ENCODE measurements around the gene ZG16B.

Gene ZG16B

GRCh38 chr16:2808181-2808580 is 21.9 kb upstream of the ZG16B start:
- DNase-seq, result no peak

- no peak for DNase-seq
Measured at GRCh38 chr16:2809149-2809760, 20.8 kb upstream of the ZG16B start.

- no peak for DNase-seq
Measured at GRCh38 chr16:2810651-2811050, 19.5 kb upstream of the ZG16B start.

- no peak for DNase-seq
Measured at GRCh38 chr16:2811703-2812471, 18.2 kb upstream of the ZG16B start.

GRCh38 chr16:2813771-2814221 is 16.3 kb upstream of the ZG16B start:
- DNase-seq, result no peak

GRCh38 chr16:2814551-2815298 is 15.4 kb upstream of the ZG16B start:
- no peak for DNase-seq

- no peak for DNase-seq
Measured at GRCh38 chr16:2815299-2815771, 14.8 kb upstream of the ZG16B start.

GRCh38 chr16:2816751-2817339 is 13.3 kb upstream of the ZG16B start, which contains the start of gene PRSS21:
PRSS21 (plus strand) TSS chr16:2817237; CDS start chr16:2817269, 32 bp downstream.
- DNase-seq, result peak in 1 of 2 donors; percentile 42

GRCh38 chr16:2817340-2818271 is 12.5 kb upstream of the ZG16B start:
- DNase-seq, result peak in 1 of 2 donors; percentile 34

GRCh38 chr16:2818272-2818876 is 11.7 kb upstream of the ZG16B start:
- no peak for DNase-seq

- DNase-seq, result no peak
Measured at GRCh38 chr16:2819179-2819938, 10.7 kb upstream of the ZG16B start.

- no peak for DNase-seq
Measured at GRCh38 chr16:2819939-2820835, 9.9 kb upstream of the ZG16B start.

- no peak for DNase-seq
Measured at GRCh38 chr16:2820836-2821486, 9.1 kb upstream of the ZG16B start.

GRCh38 chr16:2821487-2822157 is 8.5 kb upstream of the ZG16B start:
- DNase-seq, result no peak

- no peak for DNase-seq
Measured at GRCh38 chr16:2822158-2822495, 8.0 kb upstream of the ZG16B start.

GRCh38 chr16:2822496-2822895 is 7.6 kb upstream of the ZG16B start:
- DNase-seq, result no peak

- DNase-seq, result no peak
Measured at GRCh38 chr16:2824626-2825025, 5.5 kb upstream of the ZG16B start.

GRCh38 chr16:2825049-2825742 is 4.9 kb upstream of the ZG16B start:
- DNase-seq, result no peak
